Measurements from ENCODE around the gene AOPEP.
A peak's percentile ranks its signal among the peaks of the same experiment; 100 is the strongest.

AOPEP gene

DNA sequence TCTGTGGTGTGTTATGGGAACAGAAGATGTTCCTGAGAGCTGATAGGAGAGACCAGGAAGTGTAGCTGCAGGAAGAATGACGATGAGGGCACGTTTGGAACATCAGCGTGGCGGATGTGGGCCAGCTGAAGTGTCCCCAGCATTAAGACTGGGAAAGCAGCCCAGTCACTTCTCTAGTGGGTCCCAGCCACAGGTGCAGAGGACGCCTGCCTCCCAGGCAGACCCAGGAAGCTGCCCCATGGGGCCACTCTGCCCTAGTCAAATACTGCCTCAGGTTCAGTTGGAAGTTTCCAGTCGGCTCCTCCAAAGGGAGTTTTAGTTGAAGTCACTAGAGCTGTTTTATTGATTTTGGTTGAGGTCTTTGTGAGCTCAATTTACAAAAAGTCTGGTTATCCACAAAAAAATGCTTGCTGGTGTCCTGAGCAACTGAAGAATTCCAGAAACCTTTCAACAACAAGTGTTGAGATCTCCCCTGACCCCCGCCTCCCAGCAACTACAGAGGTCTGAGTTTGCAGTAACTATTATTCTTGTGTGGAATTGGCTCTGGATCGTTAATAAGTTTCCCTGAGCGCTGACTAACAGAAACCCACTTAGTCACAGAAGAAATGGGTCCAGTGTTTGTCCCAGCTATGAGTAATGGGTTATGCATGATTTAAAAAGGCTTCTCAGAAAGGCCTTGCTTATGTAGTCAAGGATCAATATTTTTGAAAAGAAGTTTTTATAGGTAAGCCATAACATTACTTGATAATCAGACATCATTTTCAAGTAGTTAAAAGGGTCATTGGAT is 296.9 kb downstream of the AOPEP start:
- Histone ChIP-seq H3K4me3 (ENCODE audit: low read length in 2 of 2) (no peak overlapping the region), H3K4me1 (ENCODE audit: control insufficient read depth in 2 of 2, insufficient read depth in 2 of 2, low read length in 2 of 2) (peaks cover 16 to 18% of the 10 kb centered on the region in 2 donors), H3K36me3 (ENCODE audit: control insufficient read depth in 2 of 2, insufficient read depth in 2 of 2, low read length in 2 of 2) (peaks cover 18 to 29% of the 10 kb centered on the region in 2 donors), H3K9ac (ENCODE audit: low read depth in 1 of 2, low read length in 2 of 2) (no peak overlapping the region), H3K27me3 (ENCODE audit: control insufficient read depth in 2 of 2, insufficient read depth in 2 of 2, low read length in 2 of 2) (no peaks in the 10 kb centered on the region), H3K27ac (ENCODE audit: low read depth in 2 of 2, low read length in 2 of 2) (peak overlapping the region; percentile 1 to 53), H3K9me3 (ENCODE audit: control insufficient read depth in 2 of 2, low read length in 2 of 2) (no peaks in the 10 kb centered on the region)

DNA sequence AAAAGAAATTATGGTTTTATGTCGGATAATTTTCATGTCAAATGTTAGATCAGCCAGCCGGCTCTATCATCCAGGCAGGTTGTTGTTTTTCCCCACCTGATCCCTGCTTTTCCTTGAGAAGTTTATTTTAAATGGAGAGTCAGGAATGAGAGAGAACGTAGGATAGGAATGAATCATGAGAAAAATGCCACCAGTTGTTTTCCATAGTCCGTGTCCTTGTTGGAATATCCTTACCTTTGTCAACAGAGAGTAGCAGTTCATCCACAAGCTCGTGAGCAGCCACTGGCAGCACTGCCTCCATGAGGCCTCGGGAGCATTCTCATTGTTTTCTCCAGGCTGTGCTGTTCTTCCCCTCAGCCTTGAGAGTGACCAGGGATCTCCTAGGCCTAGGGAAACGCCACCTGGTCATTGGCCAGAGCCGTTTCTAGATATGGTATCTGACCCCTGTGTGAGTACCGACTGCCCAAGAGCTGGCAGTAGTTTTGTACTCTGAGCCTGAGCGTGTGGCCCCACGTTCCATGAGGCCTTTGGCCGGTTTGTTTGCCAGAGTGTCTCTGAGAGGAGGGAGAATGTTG is 297.7 kb downstream of the AOPEP start:
- no peak overlapping the region for H3K9ac ChIP-seq (ENCODE audit: low read depth in 1 of 2, low read length in 2 of 2)
- no peaks in the 10 kb centered on the region for H3K27me3 ChIP-seq (ENCODE audit: control insufficient read depth in 2 of 2, insufficient read depth in 2 of 2, low read length in 2 of 2)
- H3K36me3 ChIP-seq (ENCODE audit: control insufficient read depth in 2 of 2, insufficient read depth in 2 of 2, low read length in 2 of 2): peaks cover 17 to 31% of the 10 kb centered on the region in 2 donors
- peaks cover 20 to 21% of the 10 kb centered on the region in 2 donors for H3K4me1 ChIP-seq (ENCODE audit: control insufficient read depth in 2 of 2, insufficient read depth in 2 of 2, low read length in 2 of 2)
- peak overlapping the region; percentile 1 to 32 for H3K27ac ChIP-seq (ENCODE audit: low read depth in 2 of 2, low read length in 2 of 2)
- no peaks in the 10 kb centered on the region for H3K9me3 ChIP-seq (ENCODE audit: control insufficient read depth in 2 of 2, low read length in 2 of 2)
- no peak overlapping the region for H3K4me3 ChIP-seq (ENCODE audit: low read length in 2 of 2)

DNA sequence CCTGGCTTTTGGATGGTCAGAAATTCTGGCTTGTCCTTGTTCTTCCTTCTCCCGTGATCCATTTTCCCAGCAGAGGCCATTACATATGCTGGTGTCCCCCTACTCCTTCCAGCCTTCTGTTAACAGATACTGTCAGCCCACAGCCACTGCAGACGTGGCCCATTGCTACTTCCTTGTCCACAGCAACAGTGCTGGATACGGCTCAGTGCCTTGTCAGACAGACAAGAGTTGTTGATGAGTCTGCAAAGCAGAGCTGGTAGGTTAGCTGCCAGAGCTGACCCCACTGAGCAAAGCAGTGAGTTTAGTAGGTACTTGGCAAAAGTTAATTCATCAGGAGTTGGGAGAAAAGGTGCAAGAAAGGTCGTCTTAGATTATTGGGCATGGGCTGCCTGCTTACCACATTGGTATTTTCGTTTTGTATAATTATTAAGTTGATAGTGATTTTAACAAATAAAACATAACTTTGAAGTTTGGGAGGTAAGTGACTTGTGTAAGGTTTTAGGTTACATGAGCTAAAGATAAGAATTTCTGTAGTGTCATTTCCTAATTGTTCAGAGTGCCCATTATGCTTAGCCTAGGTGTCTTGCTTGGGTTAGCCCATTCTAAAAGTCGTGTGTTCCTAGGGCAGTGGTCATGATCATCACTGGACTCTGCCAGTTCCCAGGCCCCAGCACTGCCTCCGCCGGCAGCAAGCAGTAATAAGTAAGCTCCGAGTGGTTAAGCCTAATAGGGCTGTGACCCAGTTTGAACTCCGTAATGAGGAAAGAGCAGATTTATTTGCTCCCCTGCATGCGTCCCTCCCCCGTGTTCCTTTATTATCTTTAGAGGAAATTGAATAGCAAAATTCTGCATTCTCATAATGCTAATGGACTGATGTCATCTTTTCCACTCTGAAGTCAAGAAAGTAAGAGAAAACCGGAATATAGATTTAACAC is 299.0 kb downstream of the AOPEP start:
- Histone ChIP-seq H3K4me3 (ENCODE audit: low read length in 2 of 2) (no peak overlapping the region), H3K27ac (ENCODE audit: low read depth in 2 of 2, low read length in 2 of 2) (peak overlapping the region; percentile 38 to 69), H3K9ac (ENCODE audit: low read depth in 1 of 2, low read length in 2 of 2) (no peak overlapping the region), H3K27me3 (ENCODE audit: control insufficient read depth in 2 of 2, insufficient read depth in 2 of 2, low read length in 2 of 2) (no peaks in the 10 kb centered on the region), H3K36me3 (ENCODE audit: control insufficient read depth in 2 of 2, insufficient read depth in 2 of 2, low read length in 2 of 2) (peaks cover 8 to 19% of the 10 kb centered on the region in 2 donors), H3K9me3 (ENCODE audit: control insufficient read depth in 2 of 2, low read length in 2 of 2) (no peaks in the 10 kb centered on the region), H3K4me1 (ENCODE audit: control insufficient read depth in 2 of 2, insufficient read depth in 2 of 2, low read length in 2 of 2) (peaks cover 19 to 20% of the 10 kb centered on the region in 2 donors)

DNA sequence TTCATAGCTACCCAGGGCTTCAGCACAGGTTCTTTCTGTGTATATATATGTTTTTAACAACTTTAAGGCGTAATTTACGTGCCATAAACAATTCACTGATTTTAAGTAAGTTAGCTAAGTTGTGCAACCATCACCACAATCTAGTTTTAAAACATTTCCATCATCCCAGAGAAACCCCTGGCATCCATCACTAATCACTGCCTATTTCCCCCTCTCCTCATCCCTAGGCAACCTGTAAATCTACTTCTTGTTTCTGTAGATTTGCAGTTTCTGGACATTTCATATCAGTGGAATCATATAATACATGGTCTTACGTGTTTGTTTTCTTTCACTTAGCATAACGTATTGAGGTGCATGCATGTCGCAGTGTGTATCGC is 299.6 kb downstream of the AOPEP start:
- Histone ChIP-seq H3K9ac (ENCODE audit: low read depth in 1 of 2, low read length in 2 of 2) (no peak overlapping the region), H3K27ac (ENCODE audit: low read depth in 2 of 2, low read length in 2 of 2) (peak overlapping the region in 1 of 2 donors; percentile 13), H3K36me3 (ENCODE audit: control insufficient read depth in 2 of 2, insufficient read depth in 2 of 2, low read length in 2 of 2) (peaks cover 8 to 17% of the 10 kb centered on the region in 2 donors), H3K9me3 (ENCODE audit: control insufficient read depth in 2 of 2, low read length in 2 of 2) (no peaks in the 10 kb centered on the region), H3K4me3 (ENCODE audit: low read length in 2 of 2) (no peak overlapping the region), H3K27me3 (ENCODE audit: control insufficient read depth in 2 of 2, insufficient read depth in 2 of 2, low read length in 2 of 2) (no peaks in the 10 kb centered on the region), H3K4me1 (ENCODE audit: control insufficient read depth in 2 of 2, insufficient read depth in 2 of 2, low read length in 2 of 2) (peaks cover 19 to 20% of the 10 kb centered on the region in 2 donors)

DNA sequence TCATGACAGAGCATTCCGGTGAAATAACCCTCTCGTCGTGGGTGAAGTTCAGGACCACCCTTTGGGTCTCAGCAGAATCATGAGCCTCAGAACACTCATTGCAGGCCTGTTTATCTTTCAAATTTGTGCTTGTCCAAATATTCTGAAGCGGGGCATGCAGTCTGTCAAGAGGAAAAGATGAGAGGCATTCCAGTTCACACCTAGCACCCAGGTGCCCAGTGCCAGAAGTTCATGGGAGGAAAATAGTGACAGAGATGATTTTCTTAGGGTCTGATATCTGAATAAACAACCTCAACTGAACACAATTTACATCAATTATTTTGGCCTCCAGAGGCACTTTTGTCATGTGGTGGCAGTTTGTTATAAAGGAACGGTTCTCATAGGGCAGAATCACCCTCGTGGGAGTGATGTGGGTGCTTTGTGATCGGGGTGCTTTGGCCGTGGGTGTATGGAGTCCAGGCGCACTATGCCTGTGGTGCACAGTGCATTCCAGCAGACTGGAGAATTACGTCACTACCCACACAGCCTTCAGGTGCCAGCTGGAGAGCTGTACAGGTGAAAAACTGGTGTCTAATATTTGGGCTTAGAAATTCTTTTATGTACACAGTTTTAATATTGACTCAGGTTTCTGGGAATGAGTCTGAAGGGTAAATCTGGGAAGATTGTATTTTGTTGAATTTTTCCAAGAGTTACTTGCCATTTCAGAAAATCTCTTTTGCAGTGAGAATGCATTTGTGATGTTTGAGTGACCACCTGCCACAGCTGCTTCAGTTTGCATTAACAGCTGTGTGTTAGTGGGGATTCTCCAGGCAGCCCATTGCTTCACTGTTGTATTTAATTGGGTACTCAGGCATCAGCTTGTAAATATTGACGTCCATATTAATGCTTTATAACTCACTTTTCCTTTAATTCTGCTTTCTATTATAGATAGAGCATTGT is 301.7 kb downstream of the AOPEP start:
- Histone ChIP-seq H3K4me3 (ENCODE audit: low read length in 2 of 2) (no peak overlapping the region), H3K9ac (ENCODE audit: low read depth in 1 of 2, low read length in 2 of 2) (no peak overlapping the region), H3K27ac (ENCODE audit: low read depth in 2 of 2, low read length in 2 of 2) (no peak overlapping the region), H3K4me1 (ENCODE audit: control insufficient read depth in 2 of 2, insufficient read depth in 2 of 2, low read length in 2 of 2) (peaks cover 17 to 22% of the 10 kb centered on the region in 2 donors), H3K27me3 (ENCODE audit: control insufficient read depth in 2 of 2, insufficient read depth in 2 of 2, low read length in 2 of 2) (no peaks in the 10 kb centered on the region), H3K9me3 (ENCODE audit: control insufficient read depth in 2 of 2, low read length in 2 of 2) (no peaks in the 10 kb centered on the region), H3K36me3 (ENCODE audit: control insufficient read depth in 2 of 2, insufficient read depth in 2 of 2, low read length in 2 of 2) (peaks cover 3 to 11% of the 10 kb centered on the region in 2 donors)

DNA sequence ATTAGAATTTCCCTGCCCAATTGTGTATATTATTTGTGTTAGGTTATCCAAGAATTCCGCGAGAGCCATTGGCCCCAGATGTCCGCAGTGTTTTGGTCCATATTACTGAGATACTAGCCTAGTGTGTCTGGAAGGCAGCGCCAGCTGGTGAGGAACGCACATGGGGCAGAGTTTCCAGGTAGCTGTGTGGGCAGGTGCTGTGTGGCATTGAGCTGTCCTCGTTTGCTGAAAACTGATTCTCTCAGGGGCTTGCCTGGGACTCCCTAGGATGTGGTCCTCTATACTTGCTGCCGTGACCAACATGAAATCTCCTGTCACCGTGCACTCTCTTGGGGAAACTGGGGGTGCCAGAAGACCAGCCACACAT is 302.3 kb downstream of the AOPEP start:
- no peaks in the 10 kb centered on the region for H3K9me3 ChIP-seq (ENCODE audit: control insufficient read depth in 2 of 2, low read length in 2 of 2)
- H3K4me1 ChIP-seq (ENCODE audit: control insufficient read depth in 2 of 2, insufficient read depth in 2 of 2, low read length in 2 of 2): peaks cover 15 to 20% of the 10 kb centered on the region in 2 donors
- peaks cover 3 to 11% of the 10 kb centered on the region in 2 donors for H3K36me3 ChIP-seq (ENCODE audit: control insufficient read depth in 2 of 2, insufficient read depth in 2 of 2, low read length in 2 of 2)
- H3K4me3 ChIP-seq (ENCODE audit: low read length in 2 of 2): no peak overlapping the region
- H3K9ac ChIP-seq (ENCODE audit: low read depth in 1 of 2, low read length in 2 of 2): no peak overlapping the region
- H3K27me3 ChIP-seq (ENCODE audit: control insufficient read depth in 2 of 2, insufficient read depth in 2 of 2, low read length in 2 of 2): no peaks in the 10 kb centered on the region
- no peak overlapping the region for H3K27ac ChIP-seq (ENCODE audit: low read depth in 2 of 2, low read length in 2 of 2)

DNA sequence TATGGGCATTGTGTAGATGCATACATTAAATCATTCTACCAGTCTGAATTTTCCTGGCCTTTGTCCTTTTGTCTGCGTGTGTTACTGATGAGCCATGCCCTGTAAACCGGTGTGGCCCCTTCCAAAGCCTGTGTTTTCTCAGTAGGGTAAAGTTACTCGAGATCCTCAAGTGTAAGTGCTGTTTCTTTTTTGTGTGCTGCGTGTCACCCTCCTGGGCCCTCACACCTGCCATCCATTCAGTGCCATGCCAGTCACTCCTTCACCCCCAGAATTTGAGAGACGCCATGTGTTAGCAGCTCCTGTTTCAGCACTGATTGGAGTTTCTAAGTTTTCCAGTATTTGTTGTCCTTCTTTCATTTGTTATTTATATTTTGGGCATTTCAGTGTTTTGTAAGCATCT is 302.8 kb downstream of the AOPEP start:
- Histone ChIP-seq H3K4me3 (ENCODE audit: low read length in 2 of 2) (no peak overlapping the region), H3K27ac (ENCODE audit: low read depth in 2 of 2, low read length in 2 of 2) (no peak overlapping the region), H3K9ac (ENCODE audit: low read depth in 1 of 2, low read length in 2 of 2) (no peak overlapping the region), H3K27me3 (ENCODE audit: control insufficient read depth in 2 of 2, insufficient read depth in 2 of 2, low read length in 2 of 2) (no peaks in the 10 kb centered on the region), H3K4me1 (ENCODE audit: control insufficient read depth in 2 of 2, insufficient read depth in 2 of 2, low read length in 2 of 2) (peaks cover 15 to 20% of the 10 kb centered on the region in 2 donors), H3K9me3 (ENCODE audit: control insufficient read depth in 2 of 2, low read length in 2 of 2) (no peaks in the 10 kb centered on the region), H3K36me3 (ENCODE audit: control insufficient read depth in 2 of 2, insufficient read depth in 2 of 2, low read length in 2 of 2) (peaks cover 3 to 11% of the 10 kb centered on the region in 2 donors)

DNA sequence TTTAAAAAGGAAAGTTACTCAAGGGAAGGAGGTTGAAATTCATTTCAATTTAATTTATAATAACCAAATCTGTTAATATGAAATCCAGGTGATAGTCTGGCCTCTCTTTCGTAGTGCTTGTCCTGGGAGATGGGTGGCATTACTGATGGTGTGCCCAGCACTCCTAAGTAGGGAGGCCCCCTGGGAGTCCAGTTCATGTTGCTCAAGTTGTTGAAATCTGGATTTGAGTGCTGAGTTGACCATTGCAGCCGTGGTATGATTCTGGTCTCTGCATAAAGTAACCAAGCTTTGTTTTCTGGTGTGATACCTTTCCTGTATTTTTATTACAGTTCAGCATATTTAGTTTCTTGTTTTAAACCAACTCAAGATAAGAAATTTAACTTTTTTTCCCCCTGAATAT is 303.2 kb downstream of the AOPEP start:
- peaks cover 15 to 20% of the 10 kb centered on the region in 2 donors for H3K4me1 ChIP-seq (ENCODE audit: control insufficient read depth in 2 of 2, insufficient read depth in 2 of 2, low read length in 2 of 2)
- H3K9ac ChIP-seq (ENCODE audit: low read depth in 1 of 2, low read length in 2 of 2): no peak overlapping the region

DNA sequence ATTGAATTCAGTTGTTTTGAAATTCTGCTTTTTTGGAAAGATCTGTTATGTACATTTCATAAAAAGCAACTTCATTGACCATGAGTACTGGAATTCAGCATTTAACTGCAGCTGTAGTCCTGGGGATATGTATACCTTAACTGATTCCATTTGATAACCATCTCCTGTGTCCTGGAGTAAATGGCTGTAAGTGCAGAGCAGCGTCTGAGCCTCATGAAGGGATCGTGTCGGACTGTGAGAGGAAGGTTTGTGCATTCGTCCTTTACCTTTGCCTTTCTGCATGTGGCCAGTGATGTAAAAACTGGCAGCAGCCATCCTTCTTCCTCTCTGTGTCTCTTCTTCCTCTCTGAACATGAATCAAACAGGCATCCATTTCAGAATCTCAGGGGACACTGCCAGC is 303.8 kb downstream of the AOPEP start:
- no peak overlapping the region for H3K9ac ChIP-seq (ENCODE audit: low read depth in 1 of 2, low read length in 2 of 2)
- no peaks in the 10 kb centered on the region for H3K9me3 ChIP-seq (ENCODE audit: control insufficient read depth in 2 of 2, low read length in 2 of 2)
- no peak overlapping the region for H3K27ac ChIP-seq (ENCODE audit: low read depth in 2 of 2, low read length in 2 of 2)
- peaks cover 12 to 16% of the 10 kb centered on the region in 2 donors for H3K4me1 ChIP-seq (ENCODE audit: control insufficient read depth in 2 of 2, insufficient read depth in 2 of 2, low read length in 2 of 2)
- H3K4me3 ChIP-seq (ENCODE audit: low read length in 2 of 2): no peak overlapping the region
- H3K36me3 ChIP-seq (ENCODE audit: control insufficient read depth in 2 of 2, insufficient read depth in 2 of 2, low read length in 2 of 2): peaks cover 2 to 8% of the 10 kb centered on the region in 2 donors
- H3K27me3 ChIP-seq (ENCODE audit: control insufficient read depth in 2 of 2, insufficient read depth in 2 of 2, low read length in 2 of 2): no peaks in the 10 kb centered on the region

More for the DNA sequence above, 303.2 kb downstream of the AOPEP start:
- Histone ChIP-seq H3K4me3 (ENCODE audit: low read length in 2 of 2) (no peak overlapping the region), H3K36me3 (ENCODE audit: control insufficient read depth in 2 of 2, insufficient read depth in 2 of 2, low read length in 2 of 2) (peaks cover 3 to 11% of the 10 kb centered on the region in 2 donors), H3K27ac (ENCODE audit: low read depth in 2 of 2, low read length in 2 of 2) (no peak overlapping the region), H3K27me3 (ENCODE audit: control insufficient read depth in 2 of 2, insufficient read depth in 2 of 2, low read length in 2 of 2) (no peaks in the 10 kb centered on the region), H3K9me3 (ENCODE audit: control insufficient read depth in 2 of 2, low read length in 2 of 2) (no peaks in the 10 kb centered on the region)

Data from mucosa of rectum (tissue), 2 donors.